ENCODE data around the gene TCF7L2.

TCF7L2 gene

GRCh38 chr10:112946649-112947048 lies 3.4 kb upstream of the TCF7L2 start:
- no peak for DNase-seq (ENCODE audit: low read depth in 3 of 3)

GRCh38 chr10:112948196-112948595 lies 1.9 kb upstream of the TCF7L2 start:
- no peak for DNase-seq (ENCODE audit: low read depth in 3 of 3)

GRCh38 chr10:112949143-112949823 lies 764 bp upstream of the TCF7L2 start:
- DNase-seq (ENCODE audit: low read depth in 3 of 3) = no peak

- DNase-seq (ENCODE audit: low read depth in 3 of 3) = no peak
Observed at GRCh38 chr10:112950714-112951358, 789 bp downstream of the TCF7L2 start.

- DNase-seq (ENCODE audit: low read depth in 3 of 3) = no peak
Observed at GRCh38 chr10:112951359-112952281, 1.6 kb downstream of the TCF7L2 start.

GRCh38 chr10:112952282-112953173 lies 2.5 kb downstream of the TCF7L2 start:
- no peak for DNase-seq (ENCODE audit: low read depth in 3 of 3)

GRCh38 chr10:112953174-112954159 lies 3.4 kb downstream of the TCF7L2 start:
- DNase-seq (ENCODE audit: low read depth in 3 of 3) = no peak

- DNase-seq (ENCODE audit: low read depth in 3 of 3) = no peak
Observed at GRCh38 chr10:112954974-112955581, 5.0 kb downstream of the TCF7L2 start.

- no peak for DNase-seq (ENCODE audit: low read depth in 3 of 3)
Observed at GRCh38 chr10:112955582-112956421, 5.8 kb downstream of the TCF7L2 start.

- no peak for DNase-seq (ENCODE audit: low read depth in 3 of 3)
Observed at GRCh38 chr10:112956631-112957350, 6.7 kb downstream of the TCF7L2 start.

- no peak for DNase-seq (ENCODE audit: low read depth in 3 of 3)
Observed at GRCh38 chr10:112957640-112958092, 7.6 kb downstream of the TCF7L2 start.

- no peak for DNase-seq (ENCODE audit: low read depth in 3 of 3)
Observed at GRCh38 chr10:112958275-112958995, 8.4 kb downstream of the TCF7L2 start.

- no peak for DNase-seq (ENCODE audit: low read depth in 3 of 3)
Observed at GRCh38 chr10:112959207-112959838, 9.3 kb downstream of the TCF7L2 start.

GRCh38 chr10:112960151-112960681 lies 10.2 kb downstream of the TCF7L2 start:
- no peak for DNase-seq (ENCODE audit: low read depth in 3 of 3)

GRCh38 chr10:112961609-112962008 lies 11.6 kb downstream of the TCF7L2 start:
- no peak for DNase-seq (ENCODE audit: low read depth in 3 of 3)

GRCh38 chr10:112962343-112962742 lies 12.3 kb downstream of the TCF7L2 start:
- DNase-seq (ENCODE audit: low read depth in 3 of 3) = no peak

- no peak for DNase-seq (ENCODE audit: low read depth in 3 of 3)
Observed at GRCh38 chr10:112963835-112964234, 13.8 kb downstream of the TCF7L2 start.
